Measurements from ENCODE around the gene GTF2H4. TPM values are rescaled to one million over a fixed set of nuclear protein-coding genes. Genes with fewer than 3 reads are reported as not detected.
"Not testable (repeated sequence)": the region's sequence is repeated elsewhere in the genome, so short reads cannot be mapped to it uniquely, and the experiment has no call there.

The GTF2H4 gene
- total RNA-seq, 2 experiments from 2014 or later, result 30.5 to 48.7 TPM

GRCh38 chr6:30918670-30919069 is 10.7 kb downstream of the GTF2H4 start:
- H3K9me3 ChIP-seq (ENCODE audit: low read length), result no peaks in the 10 kb centered on the region
- TF ChIP-seq CTCF (conservative IDR thresholded peaks at IDR 0.05; ENCODE audit: low read length) (no peak), EZH2phosphoT487 (IDR thresholded peaks at IDR 0.05; ENCODE audit: borderline replicate concordance, low read depth, low read length) (no peak)
- H3K4me3 ChIP-seq (ENCODE audit: low read depth, low read length, poor library complexity, severe bottlenecking), result no peak overlapping the region
- intact Hi-C loops (cut with micrococcal nuclease; ENCODE audit: unreplicated experiment), result no loop called here
- ChIA-PET CTCF (ENCODE audit: unreplicated experiment) (interaction anchor here (0.6 to 0.8 kb wide), 2 partner anchors 169 to 196 kb away, joined by 3 read pairs; no protein-coding TSS in a partner anchor), POLR2A (interaction anchor here (0.6 to 1.2 kb wide), 2 partner anchors 229 to 328 kb away, joined by 3 to 4 read pairs; no protein-coding TSS in a partner anchor)
- peaks cover 75% of the 10 kb centered on the region for H3K36me3 ChIP-seq (ENCODE audit: insufficient read depth, low read length)
- DNase-seq (ENCODE audit: low spot score), result no peak
- no peak overlapping the region for H3K27ac ChIP-seq (ENCODE audit: low read depth, low read length, poor library complexity, severe bottlenecking)
- H4K20me1 ChIP-seq (ENCODE audit: insufficient read depth, low read length), result no peaks in the 10 kb centered on the region
- no peak overlapping the region for H3K4me2 ChIP-seq (ENCODE audit: low read length)
- H3K79me2 ChIP-seq (ENCODE audit: insufficient read depth, low read depth, low read length), result peaks cover 5% of the 10 kb centered on the region; the same call in 1 of the 2 replicates
- H3K9me2 ChIP-seq (ENCODE audit: insufficient read depth, low read length), result no peaks in the 10 kb centered on the region
- peaks cover 20% of the 10 kb centered on the region for H3K4me1 ChIP-seq (ENCODE audit: insufficient read depth, low read length, poor library complexity, severe bottlenecking)
- no TSS peak for BruUV-seq (replicated peaks)
- no peak overlapping the region for H2AFZ ChIP-seq (ENCODE audit: low read length)

GRCh38 chr6:30922447-30922852 is 14.4 kb downstream of the GTF2H4 start:
- H3K79me2 ChIP-seq (ENCODE audit: insufficient read depth, low read depth, low read length), result no peaks in the 10 kb centered on the region
- H4K20me1 ChIP-seq (ENCODE audit: insufficient read depth, low read length), result no peaks in the 10 kb centered on the region
- no peaks in the 10 kb centered on the region for H3K9me2 ChIP-seq (ENCODE audit: insufficient read depth, low read length)
- TF ChIP-seq EZH2phosphoT487 (IDR thresholded peaks at IDR 0.05; ENCODE audit: borderline replicate concordance, low read depth, low read length) (no peak), CTCF (conservative IDR thresholded peaks at IDR 0.05; ENCODE audit: low read length) (no peak)
- H2AFZ ChIP-seq (ENCODE audit: low read length), result no peak overlapping the region
- no peak for DNase-seq (ENCODE audit: low spot score)
- no TSS peak for BruUV-seq (replicated peaks)
- no peak overlapping the region for H3K27ac ChIP-seq (ENCODE audit: low read depth, low read length, poor library complexity, severe bottlenecking)
- H3K4me3 ChIP-seq (ENCODE audit: low read depth, low read length, poor library complexity, severe bottlenecking), result no peak overlapping the region
- ChIA-PET POLR2A (no interaction called here), CTCF (ENCODE audit: unreplicated experiment) (no interaction called here)
- H3K4me1 ChIP-seq (ENCODE audit: insufficient read depth, low read length, poor library complexity, severe bottlenecking), result no peaks in the 10 kb centered on the region
- H3K4me2 ChIP-seq (ENCODE audit: low read length), result no peak overlapping the region
- no peaks in the 10 kb centered on the region for H3K9me3 ChIP-seq (ENCODE audit: low read length)
- intact Hi-C loops (cut with micrococcal nuclease; ENCODE audit: unreplicated experiment), result no loop called here
- peaks cover 92% of the 10 kb centered on the region for H3K36me3 ChIP-seq (ENCODE audit: insufficient read depth, low read length)

DNA sequence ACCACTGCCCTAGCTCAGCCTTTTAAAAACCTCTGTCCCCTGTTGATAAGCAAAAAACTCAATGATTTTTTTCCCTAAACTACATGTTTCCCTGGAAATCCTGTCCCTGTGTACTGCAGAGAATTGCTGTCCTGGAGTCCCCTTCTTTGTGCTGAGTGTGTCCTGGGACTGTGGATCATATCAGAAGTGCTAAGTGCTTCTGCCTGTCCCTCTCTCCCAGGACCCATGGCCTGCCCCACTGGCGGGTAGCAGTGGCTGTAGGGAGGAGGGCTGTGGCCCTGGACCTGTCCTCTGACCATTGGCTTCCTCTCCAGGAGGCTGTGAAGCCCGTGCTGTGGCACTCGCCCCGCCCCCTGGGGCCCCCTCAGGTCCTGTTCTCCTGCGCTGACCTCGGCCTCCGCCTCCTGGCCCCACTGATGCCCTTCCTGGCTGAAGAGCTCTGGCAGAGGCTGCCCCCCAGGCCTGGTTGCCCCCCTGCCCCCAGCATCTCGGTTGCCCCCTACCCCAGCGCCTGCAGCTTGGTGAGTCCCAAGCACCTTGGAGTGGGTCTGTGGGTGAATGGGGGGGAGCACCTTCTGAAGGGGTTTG is 16.1 kb downstream of the GTF2H4 start:
- intact Hi-C loops (cut with micrococcal nuclease; ENCODE audit: unreplicated experiment); CTCF ChIA-PET (ENCODE audit: unreplicated experiment); H3K79me2 ChIP-seq (ENCODE audit: insufficient read depth, low read depth, low read length): not testable (repeated sequence)

More for the DNA sequence above, 16.1 kb downstream of the GTF2H4 start:
- H2AFZ ChIP-seq (ENCODE audit: low read length); H3K4me1 ChIP-seq (ENCODE audit: insufficient read depth, low read length, poor library complexity, severe bottlenecking); BruUV-seq (replicated peaks); H3K27ac ChIP-seq (ENCODE audit: low read depth, low read length, poor library complexity, severe bottlenecking); H4K20me1 ChIP-seq (ENCODE audit: insufficient read depth, low read length); H3K4me2 ChIP-seq (ENCODE audit: low read length); DNase-seq (ENCODE audit: low spot score); H3K9me2 ChIP-seq (ENCODE audit: insufficient read depth, low read length); POLR2A ChIA-PET; H3K4me3 ChIP-seq (ENCODE audit: low read depth, low read length, poor library complexity, severe bottlenecking): not testable (repeated sequence)
- H3K36me3 ChIP-seq (ENCODE audit: insufficient read depth, low read length), result peaks cover 97% of the 10 kb centered on the region
- H3K9me3 ChIP-seq (ENCODE audit: low read length), result peaks cover 11% of the 10 kb centered on the region
